GM23248 (cell line): ENCODE data around the gene CDO1. TPM values are rescaled to one million over a fixed set of nuclear protein-coding genes. Genes with fewer than 3 reads are reported as not detected.

ENCODE experiments used
- DNase-seq: peaks from one replicate; pipeline ENCODE4 v3.0.0-alpha.2; 2015
- H2AFZ ChIP-seq: fragments of 200-600 bp; sonication (generic); 2 replicates; pipeline ENCODE4 v1.6.1; 2016; ENCODE audit warnings: antibody characterized with exemption
- H3F3A ChIP-seq: fragments of 200-600 bp; sonication (generic); 2 replicates; pipeline ENCODE4 v1.6.1; 2016; ENCODE audit warnings: mild to moderate bottlenecking, antibody characterized with exemption, mixed run types; ENCODE audit not compliant: insufficient read depth
- H3K27ac ChIP-seq: fragments of 200-600 bp; sonication (generic); 2 replicates; pipeline ENCODE4 v1.5.1; 2016; ENCODE audit warnings: mild to moderate bottlenecking
- H3K27me3 ChIP-seq: fragments of 200-600 bp; sonication (generic); replicated peaks from 2 replicates; pipeline ENCODE4 v1.6.1; 2016; ENCODE audit warnings: mild to moderate bottlenecking; ENCODE audit not compliant: insufficient read depth
- H3K36me3 ChIP-seq: fragments of 200-600 bp; sonication (generic); 2 replicates; pipeline ENCODE4 v1.6.1; 2016; ENCODE audit warnings: low read depth, mild to moderate bottlenecking
- H3K4me1 ChIP-seq: fragments of 200-600 bp; sonication (generic); 2 replicates; pipeline ENCODE4 v1.6.1; 2016; ENCODE audit warnings: mild to moderate bottlenecking; ENCODE audit not compliant: insufficient read depth
- H3K4me2 ChIP-seq: fragments of 200-600 bp; sonication (generic); one replicate; pipeline ENCODE4 v1.6.1; 2016; ENCODE audit warnings: mild to moderate bottlenecking; ENCODE audit not compliant: unreplicated experiment
- H3K4me3 ChIP-seq: fragments of 200-600 bp; sonication (generic); 2 replicates; pipeline ENCODE4 v1.5.1; 2016; ENCODE audit warnings: mild to moderate bottlenecking
- H3K79me2 ChIP-seq: fragments of 200-600 bp; sonication (generic); 2 replicates; pipeline ENCODE4 v1.6.1; 2016; ENCODE audit warnings: mild to moderate bottlenecking; ENCODE audit not compliant: insufficient read depth
- H3K9ac ChIP-seq: fragments of 200-600 bp; sonication (generic); 2 replicates; pipeline ENCODE4 v1.6.1; 2016; ENCODE audit warnings: mild to moderate bottlenecking
- H3K9me2 ChIP-seq: fragments of 200-600 bp; sonication (generic); 2 replicates; pipeline ENCODE4 v1.6.1; 2016; ENCODE audit warnings: mixed run types, mild to moderate bottlenecking, moderate library complexity; ENCODE audit not compliant: insufficient read depth
- H3K9me3 ChIP-seq: fragments of 200-600 bp; sonication (generic); one replicate; pipeline ENCODE4 v1.6.1; 2017; ENCODE audit warnings: low read depth
- H4K20me1 ChIP-seq: fragments of 200-600 bp; sonication (generic); 2 replicates; pipeline ENCODE4 v1.6.0; 2016; ENCODE audit not compliant: insufficient read depth
- EZH2 ChIP-seq: fragments of 200-600 bp; sonication (generic); IDR thresholded peaks from 2 replicates; pipeline ENCODE4 v1.6.1; 2018; ENCODE audit warnings: antibody characterized with exemption, mild to moderate bottlenecking; ENCODE audit not compliant: insufficient read depth, poor library complexity, severe bottlenecking
- EZH2phosphoT487 ChIP-seq: fragments of 200-600 bp; sonication (generic); IDR thresholded peaks from 2 replicates; pipeline ENCODE4 v1.6.1; 2018; ENCODE audit warnings: antibody characterized with exemption, moderate library complexity, mild to moderate bottlenecking, low read depth; ENCODE audit not compliant: insufficient read depth
- WGBS, 2 experiments: methylation state at CpG; one replicate each; pipeline ENCODE4 v1.1.6; 2015 to 2017; ENCODE audit warnings: low lambda C conversion rate in 2 of 2, low coverage in 1 of 2; ENCODE audit errors: missing lambda C conversion rate in 2 of 2; 5-methylcytosine and 5-hydroxymethylcytosine counted together
- in situ Hi-C: fragments of 300-500 bp; cut with MboI; formaldehyde crosslinking; loops from 2 replicates; pipeline ENCODE4 v1.15.0; 2020
- polyA plus RNA-seq: library from polyadenylated mRNA; unstranded; fragments of >200 nt; fragmentation: Nextera tagmentation; extraction: Ambion mirVana; gene quantifications from 2 replicates; pipeline ENCODE4 v1.2.1, GENCODE V29; 2016
- small RNA-seq: library from RNA; depleted of rRNA; stranded (forward); fragments of <200 nt; gene quantifications from one replicate; pipeline ENCODE3, GENCODE V24; 2014; ENCODE audit warnings: low read depth, low replicate concordance
- total RNA-seq: library from RNA; depleted of rRNA; stranded (reverse); fragments of >200 nt; shearing (Covaris generic); gene quantifications from 2 replicates; pipeline ENCODE4 v1.2.3, GENCODE V29; 2014; rRNA removed

Gene CDO1
- total and polyA plus RNA-seq, 2 experiments from 2014 or later, result 2.2 to 4.3 TPM

GRCh38 chr5:115758356-115758755 lies 58.1 kb downstream of the CDO1 start:
- DNase-seq, result peak; percentile 2
- Histone ChIP-seq H3K9ac (no peak overlapping the region), H3K4me2 (no peak overlapping the region), H4K20me1 (no peaks in the 10 kb centered on the region), H3K9me2 (no peaks in the 10 kb centered on the region), H3K36me3 (no peaks in the 10 kb centered on the region), H3F3A (no peaks in the 10 kb centered on the region), H3K79me2 (no peaks in the 10 kb centered on the region), H3K27me3 (no peaks in the 10 kb centered on the region), H3K4me3 (no peak overlapping the region), H3K27ac (no peak overlapping the region), H2AFZ (no peak overlapping the region), H3K4me1 (no peaks in the 10 kb centered on the region), H3K9me3 (no peaks in the 10 kb centered on the region)
- in situ Hi-C loops, result no loop called here
- no peak for TF ChIP-seq EZH2phosphoT487
- TF ChIP-seq EZH2, result no peak
- 39% methylated on average over 5 of the region's 5 CpGs for WGBS, 2 experiments

GRCh38 chr5:115755675-115756074 lies 60.8 kb downstream of the CDO1 start:
- Histone ChIP-seq H3K9me2 (no peaks in the 10 kb centered on the region), H3K36me3 (no peaks in the 10 kb centered on the region), H3K27ac (no peak overlapping the region), H4K20me1 (no peaks in the 10 kb centered on the region), H3K79me2 (no peaks in the 10 kb centered on the region), H2AFZ (no peak overlapping the region), H3F3A (no peaks in the 10 kb centered on the region), H3K4me1 (no peaks in the 10 kb centered on the region), H3K27me3 (0 out of 2 replicates have a peak, but pooled peaks cover 5% of the 10 kb centered on the region), H3K9ac (no peak overlapping the region), H3K4me3 (no peak overlapping the region), H3K4me2 (no peak overlapping the region), H3K9me3 (no peaks in the 10 kb centered on the region)
- WGBS, 2 experiments, result 7 to 8% methylated on average over 1 of the region's 1 CpG
- in situ Hi-C loops, result no loop called here
- TF ChIP-seq EZH2phosphoT487, result no peak
- TF ChIP-seq EZH2, result no peak
- DNase-seq, result no peak

Small RNAs within 50 kb of the gene (small RNA-seq; reads per million reads assigned to genes)
- 2.6 reads per million, percentile 70 among the genes with 10 or more reads in this experiment for gene RNU2-49P

Other genes with a start within 250 kb of the CDO1 start
- 1.9 and 12.3 TPM in 2 replicates for gene TICAM2, start 214.2 kb downstream of the CDO1 start, total RNA-seq
- 11.3 and 14.1 TPM in 2 replicates for gene TICAM2, start 214.2 kb downstream of the CDO1 start, polyA plus RNA-seq
- gene TMED7, start 190.6 kb downstream of the CDO1 start, total RNA-seq, result 152 and 163 TPM in 2 replicates
- 97.7 and 98.7 TPM in 2 replicates for gene TMED7, start 190.6 kb downstream of the CDO1 start, polyA plus RNA-seq
- gene ATG12, start 24.9 kb upstream of the CDO1 start, total RNA-seq, result 57.2 and 70.2 TPM in 2 replicates
- gene ATG12, start 24.9 kb upstream of the CDO1 start, polyA plus RNA-seq, result 121 and 126 TPM in 2 replicates
- gene AP3S1, start 25.3 kb upstream of the CDO1 start, total RNA-seq, result 430 and 550 TPM in 2 replicates
- gene AP3S1, start 25.3 kb upstream of the CDO1 start, polyA plus RNA-seq, result 300 and 303 TPM in 2 replicates
- 0.32 TPM in 1 of 2 replicates, not detected in the other for gene LVRN, start 145.8 kb upstream of the CDO1 start, total RNA-seq
- 0.18 and 0.24 TPM in 2 replicates for gene LVRN, start 145.8 kb upstream of the CDO1 start, polyA plus RNA-seq
- not detected in 2 replicates for gene ARL14EPL, start 215.8 kb upstream of the CDO1 start, total RNA-seq
- gene ARL14EPL, start 215.8 kb upstream of the CDO1 start, polyA plus RNA-seq, result not detected in 2 replicates